ENCODE measurements around the gene DIO3.

The DIO3 gene

DNA sequence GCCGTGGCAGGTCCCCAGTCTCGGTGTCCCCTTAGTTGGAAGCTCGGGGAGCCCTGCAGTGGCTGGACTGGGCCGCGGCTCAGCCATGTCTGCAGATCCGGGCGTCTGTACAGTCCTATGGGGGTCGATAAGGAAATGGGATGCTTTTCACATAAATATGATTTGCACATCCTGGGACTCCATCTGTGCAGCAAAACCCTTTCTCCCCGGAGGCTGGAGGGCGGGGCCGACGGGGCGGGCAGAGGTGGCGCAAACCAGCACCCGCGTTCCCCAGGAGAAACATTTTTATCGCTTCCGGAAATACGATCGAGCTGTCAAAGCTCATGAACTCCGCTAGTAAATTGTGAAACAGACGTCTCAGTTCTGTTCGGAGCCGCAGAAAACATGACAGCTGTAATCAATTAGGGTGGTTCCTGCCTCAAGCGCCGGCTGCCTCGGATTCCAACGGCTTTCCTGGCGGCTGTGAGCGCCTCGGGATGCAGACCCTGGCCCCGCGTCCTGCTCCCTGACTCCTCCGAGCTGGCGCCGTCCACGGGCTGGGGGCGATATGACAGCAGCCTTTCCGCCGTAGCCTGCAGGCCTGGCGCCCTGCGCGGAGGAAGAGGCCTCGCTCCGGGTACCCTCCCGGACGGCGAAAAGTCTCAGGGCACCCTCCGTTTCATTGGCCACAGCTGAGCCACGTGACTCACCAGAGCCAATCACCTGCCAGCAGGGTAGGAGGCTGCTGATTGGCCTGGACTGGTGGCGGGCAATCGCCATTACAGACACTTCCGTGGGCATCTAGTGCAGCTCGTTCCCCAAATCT, 23.0 kb downstream of the DIO3 start:
- no peak for DNase-seq

DNA sequence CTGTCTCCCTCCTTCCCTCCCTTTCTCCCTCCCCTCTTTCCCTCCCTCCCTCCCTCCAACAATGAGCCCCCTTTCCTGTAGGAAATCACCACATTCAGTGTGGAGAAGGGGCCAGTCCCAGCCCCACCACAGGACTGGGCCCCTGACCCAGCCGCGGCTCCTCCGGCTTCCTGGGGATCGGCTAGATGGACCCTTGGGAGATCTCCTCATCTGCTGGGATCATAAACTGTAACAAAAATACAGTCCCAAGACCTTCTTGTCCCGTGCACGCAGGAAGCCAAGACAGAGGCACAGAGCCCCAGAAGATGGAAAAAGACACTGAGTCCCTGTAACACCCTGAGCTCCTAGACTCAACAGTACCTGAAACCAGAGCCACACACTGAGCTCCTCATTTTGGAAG, 23.9 kb downstream of the DIO3 start:
- DNase-seq, result no peak

DNA sequence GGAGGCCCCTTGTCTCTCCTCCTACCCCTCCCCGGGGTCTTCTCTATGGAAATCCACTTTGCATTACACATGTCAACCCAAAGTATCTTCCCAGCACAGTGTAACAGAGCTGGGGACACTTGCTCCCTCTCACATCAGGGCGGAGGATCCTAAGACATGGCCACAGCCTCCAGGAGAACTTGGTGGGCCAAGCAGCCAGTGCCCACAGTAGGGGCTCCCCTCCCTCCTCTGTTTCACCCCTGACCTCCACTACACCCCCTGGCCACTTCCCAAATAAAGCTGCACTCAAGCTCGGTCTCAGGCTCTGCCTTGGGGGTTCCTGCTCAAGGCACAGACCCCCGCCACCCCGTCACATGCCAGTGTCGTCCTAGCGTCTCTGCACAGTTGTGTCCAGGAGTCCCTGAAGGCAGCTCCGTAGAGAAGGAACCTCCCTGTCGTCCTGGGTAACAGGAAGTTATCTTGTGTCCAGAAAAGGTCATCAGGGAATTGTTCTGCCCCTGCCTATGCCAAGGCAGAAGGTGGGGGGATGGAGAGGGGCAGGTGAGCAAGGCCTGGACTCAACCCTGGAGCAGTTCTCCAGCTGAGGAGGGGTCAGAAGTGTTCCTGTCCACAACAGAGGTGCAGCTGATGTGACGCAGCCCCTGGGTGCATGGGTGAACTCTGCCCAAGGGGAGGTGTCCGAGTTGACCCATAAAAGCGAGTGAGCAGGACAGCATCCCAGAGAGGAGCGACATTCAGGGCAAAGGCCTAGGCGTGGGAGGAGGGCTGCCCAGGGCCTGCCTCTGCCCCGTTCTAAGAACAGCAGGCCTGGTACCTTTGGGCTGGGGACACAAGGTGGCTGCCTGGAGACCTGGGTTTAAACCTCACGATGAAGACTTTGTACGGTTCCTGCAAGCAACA, 25.5 kb downstream of the DIO3 start:
- no peak for DNase-seq

DNA sequence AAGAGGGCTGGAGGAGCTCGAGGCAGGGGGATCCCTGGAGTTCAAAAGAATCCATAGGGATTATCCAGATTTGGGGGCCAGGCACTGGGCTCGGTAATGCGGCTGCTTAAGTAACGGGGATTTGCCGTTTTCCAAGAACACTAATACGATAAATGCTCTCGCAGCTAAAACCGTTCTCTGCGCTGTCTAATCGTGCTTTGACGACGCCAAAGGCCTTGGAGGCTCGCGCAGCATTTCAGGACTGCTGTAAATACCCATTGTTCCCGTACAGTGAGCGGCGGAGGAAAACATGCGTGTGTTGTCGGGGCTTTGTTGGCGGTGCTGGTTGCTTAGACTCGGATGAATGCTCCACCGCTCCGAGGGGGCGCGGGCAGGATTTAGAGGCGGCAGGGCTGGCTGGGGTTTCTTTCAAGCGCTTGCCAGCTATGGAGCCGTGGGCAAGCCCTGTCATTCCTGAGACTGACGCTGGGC, 26.2 kb downstream of the DIO3 start:
- no peak for DNase-seq

DNA sequence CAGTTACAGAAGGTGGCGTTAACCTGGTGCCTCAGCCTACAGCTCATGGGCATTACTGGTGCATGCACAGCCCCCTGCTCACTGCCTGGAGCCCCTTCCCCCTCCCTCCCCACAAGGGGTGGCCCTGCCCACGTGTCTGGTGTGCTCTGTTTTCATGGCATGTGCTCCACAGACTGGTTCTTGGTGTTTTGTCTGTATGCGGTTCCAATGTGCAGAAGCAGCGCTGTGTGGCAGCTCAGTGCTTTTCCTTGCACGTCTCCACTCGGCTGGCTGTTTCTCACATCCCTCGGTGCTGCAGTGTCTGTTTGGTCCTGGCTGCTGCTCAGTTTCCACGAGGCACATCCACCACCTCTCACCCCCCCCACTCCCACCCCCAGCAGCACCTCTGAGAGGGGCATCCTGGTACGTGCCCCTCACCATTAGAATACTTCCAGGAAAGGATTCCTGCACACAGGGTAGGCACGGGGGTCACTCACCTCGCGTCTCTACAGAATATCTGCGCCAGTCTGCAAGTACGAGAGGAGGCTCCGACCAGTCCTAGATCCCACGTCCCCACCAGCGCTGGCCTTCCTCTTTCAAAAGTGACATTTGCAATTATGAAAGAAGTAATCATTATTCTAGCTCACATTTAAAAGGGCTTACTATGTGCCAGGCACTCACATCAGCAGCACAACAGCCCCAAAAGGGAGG, 27.1 kb downstream of the DIO3 start:
- no peak for DNase-seq

DNA sequence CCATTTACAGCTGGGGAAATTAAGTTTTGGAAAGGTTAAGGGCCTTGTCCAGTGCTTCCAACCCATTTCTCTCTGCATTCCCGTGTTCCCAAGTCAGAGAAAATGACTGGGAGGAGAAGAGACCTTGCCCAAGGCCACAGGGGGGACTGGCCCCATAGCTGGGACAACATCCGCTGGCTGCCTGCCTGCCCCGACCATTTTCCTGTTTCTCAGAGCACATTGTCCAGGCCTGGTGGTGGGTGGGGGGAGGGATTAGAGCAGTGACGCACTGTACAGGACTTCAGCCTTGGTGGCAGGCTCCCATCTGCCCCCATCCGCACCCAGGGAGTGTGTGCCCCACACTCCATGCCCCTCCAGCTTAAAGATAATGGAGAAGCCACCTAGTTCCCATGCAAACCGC, 27.7 kb downstream of the DIO3 start:
- no peak for DNase-seq

DNA sequence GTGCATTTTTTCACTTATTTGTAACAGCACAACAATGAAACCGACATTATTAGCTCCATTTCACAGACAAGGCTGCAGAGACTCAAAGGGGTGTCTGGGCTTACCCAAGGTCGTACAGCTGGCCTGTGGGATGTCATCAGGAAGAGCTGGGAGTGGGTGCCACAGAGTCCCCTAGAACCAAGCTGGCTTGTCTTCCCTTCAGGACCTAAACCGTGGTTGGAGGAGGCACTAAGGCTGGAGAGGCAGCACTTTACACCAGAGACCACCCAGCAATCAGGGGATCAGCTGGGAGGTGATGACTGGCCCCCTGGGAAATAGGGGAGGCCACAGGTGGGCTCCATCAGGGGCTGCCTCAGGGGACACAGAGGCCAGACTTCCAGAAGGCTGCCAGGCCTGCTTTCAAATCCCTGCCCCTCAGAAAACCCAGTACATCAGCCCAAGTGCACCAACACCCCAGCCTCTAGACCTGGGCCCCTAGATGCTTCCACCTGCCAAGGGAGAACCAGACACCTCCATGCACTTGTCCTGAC, 28.3 kb downstream of the DIO3 start:
- DNase-seq, result no peak

DNA sequence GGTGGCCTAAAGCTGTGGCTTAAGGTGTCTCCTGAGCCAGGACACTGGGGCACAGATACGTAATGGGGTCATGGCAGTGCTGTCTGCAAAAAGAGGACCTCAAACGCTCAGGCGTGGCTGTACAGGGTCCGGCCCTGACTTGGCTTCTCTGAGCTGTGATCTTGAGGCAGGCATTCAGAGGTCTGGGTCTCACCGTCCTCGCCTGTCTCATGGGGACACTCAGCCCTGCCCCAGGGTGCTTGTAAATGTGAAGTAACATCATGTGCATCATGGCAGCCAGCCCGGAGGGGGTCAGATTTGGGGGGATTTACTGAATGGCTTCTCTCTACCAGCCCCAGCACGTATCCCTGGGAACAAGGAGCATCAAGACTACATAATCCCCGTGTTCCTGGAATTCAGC, 28.8 kb downstream of the DIO3 start:
- DNase-seq, result no peak

DNA sequence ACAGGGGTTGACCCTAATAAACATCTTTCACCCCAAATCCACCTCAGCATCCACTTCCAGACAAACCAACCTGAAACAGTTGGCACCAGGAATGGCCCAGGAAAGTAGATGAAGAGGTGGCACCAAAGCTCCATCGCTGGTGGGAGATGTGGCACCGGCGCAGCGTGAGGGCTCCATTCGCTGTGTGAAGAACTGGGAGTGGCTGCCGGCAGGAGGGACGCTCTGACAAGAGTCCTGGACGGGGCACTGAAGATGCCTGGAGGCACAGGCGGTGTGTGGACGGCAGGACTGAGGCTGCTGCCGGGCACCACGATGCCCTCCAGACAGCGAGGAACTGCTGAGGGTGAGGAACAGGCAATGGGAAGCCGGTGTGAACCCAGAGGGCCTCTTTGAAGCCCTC, 29.3 kb downstream of the DIO3 start:
- no peak for DNase-seq

DNA sequence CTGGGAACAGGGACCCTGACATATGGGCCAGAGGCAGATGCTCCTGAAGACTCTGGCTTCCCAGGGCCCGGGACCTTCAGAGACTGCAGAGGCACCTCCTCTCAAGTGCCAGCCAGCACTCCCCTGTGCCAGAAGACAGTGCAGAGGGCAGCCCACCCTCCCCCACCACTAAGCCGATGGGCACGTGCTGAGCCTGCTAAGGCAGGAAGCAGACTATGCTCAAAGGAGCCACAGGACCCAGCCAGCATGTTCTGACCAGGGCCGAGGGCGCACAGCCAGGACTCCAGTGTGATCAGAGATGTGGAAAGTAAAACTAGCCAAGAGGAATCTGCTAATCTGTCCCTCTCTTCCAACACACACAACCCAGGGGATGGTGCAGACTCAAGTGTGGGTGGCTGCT, 29.8 kb downstream of the DIO3 start:
- no peak for DNase-seq

DNA sequence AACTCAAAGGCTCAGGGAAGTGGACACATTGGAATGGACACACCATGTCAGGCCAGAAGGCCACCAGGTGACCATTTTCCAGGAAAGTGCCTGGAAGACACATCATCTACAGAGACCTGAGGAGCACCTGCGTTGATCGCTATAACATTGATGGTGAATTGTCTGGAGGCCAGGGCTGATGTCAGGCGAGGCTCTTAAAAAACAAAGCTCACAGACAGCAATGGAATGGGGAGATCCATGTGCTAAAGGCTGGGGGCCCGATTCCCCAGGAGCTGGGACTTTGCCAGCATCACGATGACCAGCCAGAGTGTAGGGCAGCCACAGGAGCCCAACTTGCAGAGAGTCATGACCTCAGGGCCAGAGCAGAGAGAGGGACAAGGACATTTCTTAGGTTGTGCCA, 30.3 kb downstream of the DIO3 start:
- DNase-seq, result no peak

DNA sequence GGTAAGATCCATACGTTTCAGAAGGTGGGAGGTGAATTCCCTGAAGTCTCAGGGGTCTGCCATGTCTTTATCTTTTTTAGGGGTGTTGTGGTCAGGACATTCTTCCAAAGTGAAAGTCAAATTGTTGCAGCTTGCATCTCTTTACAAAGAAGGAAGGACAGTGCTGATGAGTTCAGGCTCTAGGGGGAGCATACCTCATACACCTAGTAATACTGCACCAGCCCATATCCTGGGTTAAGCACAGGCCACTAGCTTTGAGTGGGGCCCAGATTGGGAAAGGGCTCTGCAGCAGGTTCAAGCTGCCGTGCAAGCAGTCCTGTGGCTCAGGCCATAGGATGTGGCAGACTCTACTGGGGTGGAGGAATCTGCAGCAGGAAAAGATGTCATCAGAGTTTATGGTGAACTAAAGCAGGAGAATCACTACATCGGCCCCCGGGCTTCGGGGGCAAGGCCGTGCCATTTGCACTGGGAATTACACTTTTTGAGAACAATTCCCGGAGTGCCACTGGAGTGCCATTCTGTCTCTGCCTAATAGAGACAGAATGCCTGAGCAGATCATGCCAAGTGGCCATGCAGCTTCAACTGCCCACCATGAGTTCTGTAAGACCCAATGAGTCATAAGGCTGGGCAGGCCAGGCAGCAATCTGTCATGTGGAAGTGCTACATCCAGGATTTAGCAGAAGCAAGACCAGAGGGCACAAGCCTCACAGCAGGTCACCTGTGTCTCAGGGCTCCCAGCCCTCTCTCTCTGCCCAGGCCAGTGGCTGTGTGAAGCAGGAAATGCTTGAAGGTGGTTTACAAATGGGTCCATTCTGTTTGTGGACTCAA, 32.3 kb downstream of the DIO3 start:
- no peak for DNase-seq

DNA sequence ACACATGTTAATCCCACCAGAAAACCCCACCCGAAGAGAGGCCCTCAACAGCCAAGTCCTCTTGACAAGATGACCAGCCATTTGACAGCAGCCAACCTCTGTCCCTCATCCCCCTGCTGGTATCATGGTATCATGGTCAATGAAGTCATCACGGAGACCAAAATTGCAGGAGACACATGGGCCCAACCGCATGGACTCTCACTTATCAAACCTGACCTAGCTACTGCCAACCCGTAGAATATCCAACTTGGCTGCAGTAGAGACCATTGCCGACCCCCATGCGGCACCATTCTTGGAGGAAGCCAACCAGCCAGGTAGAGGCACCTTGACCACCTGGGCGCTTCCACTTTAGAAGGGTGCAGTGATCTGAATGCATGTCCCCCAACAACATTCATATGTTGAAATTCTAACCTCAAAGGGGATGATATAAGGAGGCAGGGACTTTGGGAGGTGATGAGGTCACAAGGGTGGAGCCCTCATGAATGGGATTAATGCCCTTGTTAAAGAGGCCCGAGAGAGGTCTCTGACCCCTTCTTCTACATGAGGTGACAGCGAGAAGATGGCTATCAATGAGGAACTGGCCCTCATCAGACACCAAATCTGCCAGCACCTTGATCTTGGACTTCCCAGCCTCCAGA, 33.3 kb downstream of the DIO3 start:
- DNase-seq, result no peak

DNA sequence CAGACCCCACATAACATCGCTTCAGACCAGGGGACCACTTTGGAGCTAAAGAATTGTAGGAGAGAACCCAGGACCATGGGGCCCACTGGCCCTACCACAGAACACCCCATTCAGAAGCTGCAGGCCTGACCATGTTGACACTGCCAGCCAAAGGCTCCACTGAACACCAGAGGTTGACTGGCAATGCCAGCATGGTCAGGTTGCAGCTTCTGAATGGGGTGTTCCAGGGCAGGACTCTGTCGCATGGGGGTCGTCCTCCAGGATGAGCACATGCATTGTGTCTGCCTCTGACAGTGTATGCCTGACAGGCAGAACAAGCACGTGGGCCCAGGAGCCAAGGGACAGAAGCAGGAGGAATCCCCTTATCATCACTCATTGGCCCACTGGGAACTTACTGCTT, 34.1 kb downstream of the DIO3 start:
- DNase-seq, result no peak

DNA sequence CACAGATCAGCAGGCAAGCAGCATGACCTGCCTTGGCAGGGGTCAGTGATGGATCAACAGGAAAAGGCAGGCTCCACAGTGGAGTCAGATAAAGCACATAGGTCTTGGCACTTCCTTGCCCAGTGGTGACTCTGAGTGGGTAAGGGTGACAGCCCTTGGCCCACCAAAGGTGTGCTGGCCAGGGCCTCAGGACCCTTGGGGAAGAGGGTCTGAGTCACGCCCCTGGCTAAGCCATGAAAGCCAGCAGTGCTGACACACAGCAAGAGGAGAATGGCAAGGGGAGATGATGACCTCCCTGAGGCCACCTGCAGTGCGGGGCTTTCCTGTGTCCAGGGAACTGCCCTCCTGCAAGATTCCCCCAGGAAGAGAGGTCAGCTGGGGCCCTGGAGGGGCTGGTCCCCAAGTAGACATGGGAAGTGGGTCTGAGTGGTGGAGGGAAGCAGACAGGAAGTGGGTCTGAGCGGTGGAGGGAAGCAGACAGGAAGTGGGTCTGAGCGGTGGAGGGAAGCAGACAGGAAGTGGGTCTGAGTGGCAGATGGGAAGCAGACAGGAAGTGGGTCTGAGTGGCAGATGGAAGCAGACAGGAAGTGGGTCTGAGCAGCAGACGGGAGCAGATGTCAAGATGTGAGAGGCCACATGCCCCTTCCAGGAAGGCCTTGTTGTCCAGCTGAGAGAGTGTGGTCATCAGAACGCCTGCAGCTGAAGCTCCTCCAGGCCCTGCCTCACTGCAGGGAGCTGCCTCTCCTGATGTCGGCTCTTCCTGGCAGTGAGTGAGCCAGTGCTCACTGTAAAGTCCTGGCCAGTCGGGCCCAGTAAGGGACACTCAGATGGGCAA, 34.8 kb downstream of the DIO3 start:
- DNase-seq, result no peak

DNA sequence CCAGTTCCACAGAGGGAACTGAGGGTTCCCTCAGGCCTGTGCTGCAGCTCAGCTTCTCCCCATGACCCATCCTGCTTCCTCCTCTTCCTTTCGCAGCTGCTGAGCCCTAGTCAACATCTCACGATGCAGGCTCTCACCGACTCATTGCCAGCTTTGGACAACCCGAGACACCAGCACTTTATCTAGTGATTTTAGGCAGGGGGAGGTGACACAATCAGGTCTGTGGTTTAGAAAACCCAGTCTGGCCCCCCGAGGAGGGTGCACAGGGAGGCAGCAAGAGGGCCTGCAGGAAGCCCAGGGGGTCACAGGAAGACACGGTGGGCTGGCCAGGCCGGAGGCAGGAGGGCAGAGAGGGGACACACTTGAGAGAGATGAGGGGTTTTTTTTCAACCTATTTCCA, 35.4 kb downstream of the DIO3 start:
- no peak for DNase-seq

DNA sequence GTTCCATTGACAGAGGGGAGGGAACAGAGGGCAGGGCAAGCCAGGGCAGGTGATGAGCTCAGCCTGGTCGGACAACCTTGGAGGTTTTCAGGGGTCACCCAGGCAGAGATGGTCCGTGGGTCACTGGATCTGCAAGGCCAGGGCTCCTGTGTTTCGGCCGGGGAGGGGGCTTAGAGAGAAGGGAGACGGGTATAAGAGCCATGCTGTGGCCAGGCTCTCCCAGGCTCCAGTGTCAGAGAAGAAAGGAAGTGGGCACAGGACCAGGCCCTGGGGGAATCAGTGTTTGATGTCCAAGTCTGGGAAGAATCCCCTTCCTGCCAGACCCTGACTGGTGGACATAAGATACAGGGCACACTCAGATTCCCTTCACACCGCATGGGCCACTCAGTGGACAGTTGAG, 36.9 kb downstream of the DIO3 start:
- DNase-seq, result no peak

DNA sequence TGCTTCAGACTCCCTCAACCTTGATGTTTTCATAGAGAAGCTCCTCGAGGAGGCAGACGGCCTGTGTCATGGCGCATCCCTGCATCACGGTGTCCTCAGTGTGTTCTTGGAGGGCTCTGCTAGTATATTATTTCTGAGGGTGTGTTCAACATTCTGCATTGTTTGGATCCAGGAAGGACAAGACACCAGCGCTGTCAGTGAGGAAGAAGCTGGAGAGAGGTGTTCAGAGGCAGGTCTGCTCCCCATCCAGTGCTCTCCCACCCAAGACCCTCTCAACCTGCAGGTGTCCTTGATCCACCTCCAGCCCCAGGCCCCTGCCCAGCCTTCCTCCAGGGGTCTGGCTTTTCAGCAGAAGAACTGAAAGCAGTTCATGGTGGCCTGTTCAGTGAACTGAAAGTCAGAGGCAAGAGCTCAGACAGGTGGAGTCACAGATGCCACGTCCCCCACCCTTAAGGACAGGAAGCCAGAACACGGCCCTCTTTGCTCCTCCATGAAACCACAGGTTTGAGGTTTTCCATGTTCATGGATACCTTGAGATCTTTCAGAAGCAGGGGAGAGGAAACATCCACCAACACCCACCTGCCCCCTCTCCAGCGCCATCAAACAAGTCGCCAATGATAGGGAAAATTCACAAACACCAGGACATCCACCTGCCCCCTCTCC, 37.4 kb downstream of the DIO3 start:
- DNase-seq, result no peak

DNA sequence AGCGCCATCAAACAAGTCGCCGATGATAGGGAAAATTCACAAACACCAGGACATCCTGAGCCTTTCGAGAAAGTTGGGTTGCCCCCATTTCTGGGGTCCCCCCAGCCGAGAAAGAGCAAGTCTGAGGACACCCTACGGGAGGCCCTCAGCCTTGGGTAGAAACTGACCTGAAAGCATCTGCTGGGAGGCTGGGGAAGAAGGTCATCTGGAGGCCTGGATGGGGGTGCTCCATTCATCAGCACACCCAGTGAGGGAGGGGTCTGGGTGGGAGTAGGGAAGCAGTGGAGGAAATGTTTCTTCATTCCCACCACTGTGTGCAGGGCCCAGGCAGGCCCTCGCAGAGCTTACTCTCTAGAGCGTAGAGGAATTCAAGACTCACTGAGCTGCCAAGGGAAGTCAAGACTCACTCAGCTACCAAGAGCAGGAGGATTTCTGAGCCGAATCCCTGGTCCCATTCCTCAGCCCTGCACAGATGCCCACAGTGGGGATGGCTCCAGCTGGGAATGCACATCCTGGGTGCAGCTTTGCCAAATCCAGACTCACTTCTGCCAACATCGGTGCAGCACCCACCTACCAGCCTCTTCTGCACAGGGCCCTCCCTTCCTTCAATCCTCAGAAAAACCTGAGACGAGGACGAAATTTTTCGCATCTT, 38.1 kb downstream of the DIO3 start:
- no peak for DNase-seq

All from NCI-H345 (cell line).